ENCODE results near the gene PHEX. TPM values are rescaled to one million over a fixed set of nuclear protein-coding genes. Genes with fewer than 3 reads are reported as not detected.

PHEX gene
- total and polyA plus RNA-seq, 12 donors, result 0.07 to 0.33 (median 0.10) TPM; not detected in 1

GRCh38 chrX:22237479-22237878, 205.4 kb downstream of the PHEX start:
- no peaks in the 10 kb centered on the region for H3K4me1 ChIP-seq (replicated peaks in 1 of 2)
- intact Hi-C loops (cut with DNase I), result no loop called here
- WGBS, 4 donors, result 49 to 72% (median 60%) methylated on average over 2 of the region's 2 CpGs
- TF ChIP-seq POLR2A (IDR thresholded peaks at IDR 0.05), result no peak
- no peak for TF ChIP-seq CTCF (IDR thresholded peaks at IDR 0.05)
- H3K4me3 ChIP-seq, result no peak overlapping the region
- H3K9me3 ChIP-seq (replicated peaks in 1 of 3), result no peaks in the 10 kb centered on the region
- peaks cover 16% of the 10 kb centered on the region for H3K27me3 ChIP-seq
- DNase-seq, result no peak
- no peaks in the 10 kb centered on the region for H3K36me3 ChIP-seq (replicated peaks in 1 of 2)
- H3K27ac ChIP-seq, result no peak overlapping the region

GRCh38 chrX:22246620-22247019, 214.5 kb downstream of the PHEX start:
- H3K9me3 ChIP-seq (replicated peaks in 1 of 3), result no peaks in the 10 kb centered on the region
- no peak overlapping the region for H3K4me3 ChIP-seq
- no peaks in the 10 kb centered on the region for H3K27me3 ChIP-seq
- H3K36me3 ChIP-seq (replicated peaks in 1 of 2), result no peaks in the 10 kb centered on the region
- TF ChIP-seq POLR2A (IDR thresholded peaks at IDR 0.05) (no peak), CTCF (IDR thresholded peaks at IDR 0.05) (no peak)
- intact Hi-C loops (cut with DNase I), result no loop called here
- WGBS, 4 donors, result 45 to 70% (median 60%) methylated on average over 2 of the region's 2 CpGs
- no peak overlapping the region for H3K27ac ChIP-seq
- no peaks in the 10 kb centered on the region for H3K4me1 ChIP-seq (replicated peaks in 1 of 2)
- DNase-seq, result no peak

- DNase-seq, result no peak
- intact Hi-C loops (cut with DNase I), result no loop called here
- WGBS, 4 donors, result 21 to 38% (median 28%) methylated on average over 1 of the region's 1 CpG
Measured at GRCh38 chrX:22247169-22247568, 215.0 kb downstream of the PHEX start.

GRCh38 chrX:22248401-22248800, 216.3 kb downstream of the PHEX start:
- Histone ChIP-seq H3K27ac (no peak overlapping the region), H3K4me3 (no peak overlapping the region), H3K9me3 (replicated peaks in 1 of 3) (no peaks in the 10 kb centered on the region), H3K36me3 (replicated peaks in 1 of 2) (no peaks in the 10 kb centered on the region), H3K27me3 (no peaks in the 10 kb centered on the region), H3K4me1 (replicated peaks in 1 of 2) (no peaks in the 10 kb centered on the region)
- no peak for DNase-seq
- intact Hi-C loops (cut with DNase I), result no loop called here
- TF ChIP-seq CTCF (IDR thresholded peaks at IDR 0.05) (no peak), POLR2A (IDR thresholded peaks at IDR 0.05) (no peak)
- 45 to 69% (median 55%) methylated on average over 3 of the region's 3 CpGs for WGBS, 4 donors

More at GRCh38 chrX:22247169-22247568, 215.0 kb downstream of the PHEX start:
- Histone ChIP-seq H3K4me1 (replicated peaks in 1 of 2) (no peaks in the 10 kb centered on the region), H3K27ac (no peak overlapping the region), H3K9me3 (replicated peaks in 1 of 3) (no peaks in the 10 kb centered on the region), H3K27me3 (no peaks in the 10 kb centered on the region), H3K36me3 (replicated peaks in 1 of 2) (no peaks in the 10 kb centered on the region), H3K4me3 (no peak overlapping the region)
- TF ChIP-seq POLR2A (IDR thresholded peaks at IDR 0.05) (no peak), CTCF (IDR thresholded peaks at IDR 0.05) (no peak)

All from adrenal gland (tissue), 12 donors.